ENCODE data around the gene UST.

Gene UST

GRCh38 chr6:148793721-148794120 lies 46.9 kb downstream of the UST start:
- Histone ChIP-seq H3K9me3 (ENCODE audit: control insufficient read depth, insufficient read depth, low read length) (no peaks in the 10 kb centered on the region), H3K9me2 (replicated peaks; ENCODE audit: control insufficient read depth, low read length) (no peaks in the 10 kb centered on the region), H3F3A (ENCODE audit: control insufficient read depth, insufficient read depth) (no peaks in the 10 kb centered on the region), H4K20me1 (ENCODE audit: control insufficient read depth, insufficient read depth, low read depth, low read length) (no peaks in the 10 kb centered on the region), H3K4me2 (ENCODE audit: low read length) (no peak overlapping the region), H3K79me2 (ENCODE audit: control insufficient read depth, low read length) (no peaks in the 10 kb centered on the region), H3K27me3 (ENCODE audit: control insufficient read depth, low read length) (peaks cover 6% of the 10 kb centered on the region), H3K36me3 (ENCODE audit: control insufficient read depth, low read length) (no peaks in the 10 kb centered on the region), H3K4me1 (ENCODE audit: control insufficient read depth, low read length) (no peaks in the 10 kb centered on the region), H3K27ac (ENCODE audit: low read depth, low read length) (no peak overlapping the region), H3K4me3 (ENCODE audit: low read length) (no peak overlapping the region)
- no peak for TF ChIP-seq EZH2phosphoT487 (IDR thresholded peaks at IDR 0.05; ENCODE audit: borderline replicate concordance, low read length)
- no peak for TF ChIP-seq CTCF (IDR thresholded peaks at IDR 0.05; ENCODE audit: low read depth, low read length, poor library complexity, severe bottlenecking)

- Histone ChIP-seq H3K9me2 (replicated peaks; ENCODE audit: control insufficient read depth, low read length) (no peaks in the 10 kb centered on the region), H3K79me2 (ENCODE audit: control insufficient read depth, low read length) (no peaks in the 10 kb centered on the region), H3K27me3 (ENCODE audit: control insufficient read depth, low read length) (peaks cover 2% of the 10 kb centered on the region; the same call in 1 of the 2 replicates), H3K4me2 (ENCODE audit: low read length) (no peak overlapping the region), H3K4me1 (ENCODE audit: control insufficient read depth, low read length) (no peaks in the 10 kb centered on the region), H3K4me3 (ENCODE audit: low read length) (no peak overlapping the region), H3K9me3 (ENCODE audit: control insufficient read depth, insufficient read depth, low read length) (no peaks in the 10 kb centered on the region), H3F3A (ENCODE audit: control insufficient read depth, insufficient read depth) (no peaks in the 10 kb centered on the region), H3K36me3 (ENCODE audit: control insufficient read depth, low read length) (no peaks in the 10 kb centered on the region), H3K27ac (ENCODE audit: low read depth, low read length) (no peak overlapping the region), H4K20me1 (ENCODE audit: control insufficient read depth, insufficient read depth, low read depth, low read length) (no peaks in the 10 kb centered on the region)
- TF ChIP-seq CTCF (IDR thresholded peaks at IDR 0.05; ENCODE audit: low read depth, low read length, poor library complexity, severe bottlenecking), result no peak
- no peak for TF ChIP-seq EZH2phosphoT487 (IDR thresholded peaks at IDR 0.05; ENCODE audit: borderline replicate concordance, low read length)
These were observed 48.0 kb downstream of the UST start for GRCh38 chr6:148794797-148795196.

GRCh38 chr6:148795563-148795962 lies 48.7 kb downstream of the UST start:
- no peak overlapping the region for H3K27ac ChIP-seq (ENCODE audit: low read depth, low read length)
- no peaks in the 10 kb centered on the region for H3K79me2 ChIP-seq (ENCODE audit: control insufficient read depth, low read length)
- H3K36me3 ChIP-seq (ENCODE audit: control insufficient read depth, low read length), result no peaks in the 10 kb centered on the region
- H3K27me3 ChIP-seq (ENCODE audit: control insufficient read depth, low read length), result peaks cover 2% of the 10 kb centered on the region; the same call in 1 of the 2 replicates
- no peak overlapping the region for H3K4me2 ChIP-seq (ENCODE audit: low read length)
- H3F3A ChIP-seq (ENCODE audit: control insufficient read depth, insufficient read depth), result no peaks in the 10 kb centered on the region
- H3K9me2 ChIP-seq (replicated peaks; ENCODE audit: control insufficient read depth, low read length), result no peaks in the 10 kb centered on the region
- no peaks in the 10 kb centered on the region for H4K20me1 ChIP-seq (ENCODE audit: control insufficient read depth, insufficient read depth, low read depth, low read length)
- TF ChIP-seq CTCF (IDR thresholded peaks at IDR 0.05; ENCODE audit: low read depth, low read length, poor library complexity, severe bottlenecking), result no peak
- TF ChIP-seq EZH2phosphoT487 (IDR thresholded peaks at IDR 0.05; ENCODE audit: borderline replicate concordance, low read length), result no peak
- H3K9me3 ChIP-seq (ENCODE audit: control insufficient read depth, insufficient read depth, low read length), result no peaks in the 10 kb centered on the region
- H3K4me1 ChIP-seq (ENCODE audit: control insufficient read depth, low read length), result no peaks in the 10 kb centered on the region
- no peak overlapping the region for H3K4me3 ChIP-seq (ENCODE audit: low read length)
